Sciatic nerve (tissue), 2 donors: ENCODE data around the gene DENND2A. TPM values are rescaled to one million over a fixed set of nuclear protein-coding genes. Genes with fewer than 3 reads are reported as not detected.
"Not testable (repeated sequence)": the region's sequence is repeated elsewhere in the genome, so short reads cannot be mapped to it uniquely, and the experiment has no call there.

Source experiments
- ATAC-seq: fragments of 200-7000 bp; cut with Tn5 transposase; one replicate; pipeline ENCODE4 v1.9.1; 2020; ENCODE audit warnings: mild to moderate bottlenecking, moderate library complexity
- DNase-seq: peaks from one replicate; pipeline ENCODE4 v3.0.0-alpha.2; 2020; ENCODE audit warnings: low spot score
- intact Hi-C: fragments of 100-400 bp; cut with DNase I; formaldehyde crosslinking; loops from one replicate; pipeline ENCODE4 v1.14.2; 2022
- total RNA-seq: library from RNA; stranded (reverse); fragmentation: NEBNext Ultra II Directional; extraction: Animal tissue kit (Norgen Biotek cat#: 25700); gene quantifications from one replicate; pipeline ENCODE4 v1.2.1, GENCODE V29; 2021
- donor health status: DM: no; HTN: no; CAD: no.
- donor health status: DM: no; HTN: no; CAD: no.

DENND2A gene
- total RNA-seq, 1 donor from 2014 or later = 37.6 TPM

GRCh38 chr7:140654661-140655060, 14.0 kb upstream of the DENND2A start:
- DNase-seq = peak; percentile 21
- intact Hi-C loops = loop anchor here (5.0 kb wide), 1 partner anchor 137 kb away; no protein-coding TSS in a partner anchor
- ATAC-seq = no peak

DNA sequence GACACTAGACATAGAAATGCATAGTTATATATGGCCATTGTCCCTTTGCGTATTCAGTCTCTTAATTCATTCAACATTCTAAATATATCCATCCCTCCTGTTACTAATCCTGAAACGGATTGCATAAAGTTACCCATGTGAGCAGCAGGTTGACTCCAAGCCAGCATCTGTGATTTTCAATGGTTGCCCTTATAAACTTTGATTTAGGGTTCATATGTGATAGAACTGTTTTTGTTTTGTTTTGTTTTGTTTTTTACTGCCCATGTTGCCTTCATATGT, 13.4 kb upstream of the DENND2A start:
- DNase-seq (no peak), ATAC-seq (no peak)
- intact Hi-C loops = no loop called here

DNA sequence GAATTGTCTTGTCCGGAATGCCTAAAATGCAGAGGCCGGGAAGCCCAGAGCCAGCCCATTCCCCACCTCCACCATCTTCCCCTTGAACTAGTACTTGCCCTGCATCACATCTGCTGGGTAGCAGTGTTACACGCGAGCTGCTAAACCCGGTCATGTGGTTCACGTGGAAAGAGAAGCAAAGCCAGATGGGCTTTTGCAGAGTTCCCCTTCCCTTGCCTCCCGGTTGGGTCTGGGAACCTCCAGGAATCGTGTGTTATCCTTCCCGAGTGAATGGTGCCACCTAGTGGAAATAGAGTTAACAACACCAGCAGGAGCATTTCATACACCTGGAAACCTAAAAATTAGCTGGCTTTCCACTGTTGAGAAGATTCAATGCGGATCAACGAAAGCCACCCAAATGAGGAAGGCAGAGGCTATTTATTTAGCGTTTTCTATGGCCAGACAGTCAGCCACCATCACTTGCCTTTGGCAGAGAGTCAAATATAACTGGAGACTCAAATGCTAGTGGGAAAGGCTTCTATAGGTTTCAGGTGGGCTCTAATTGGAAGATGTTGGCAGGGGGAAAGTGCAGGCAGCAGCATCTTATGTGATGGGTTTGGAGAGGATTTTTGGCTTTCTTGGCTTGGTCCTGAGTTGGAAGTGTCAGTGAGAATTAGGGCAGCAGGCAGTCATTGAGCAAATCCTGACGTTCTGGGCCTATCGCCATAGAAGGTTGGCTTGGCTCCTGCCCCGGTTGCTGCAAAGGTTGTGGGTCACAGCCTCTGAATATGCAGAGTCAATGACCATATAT, 12.9 kb upstream of the DENND2A start:
- ATAC-seq (peak; percentile 84), DNase-seq (peak; percentile 74)
- intact Hi-C loops = no loop called here

DNA sequence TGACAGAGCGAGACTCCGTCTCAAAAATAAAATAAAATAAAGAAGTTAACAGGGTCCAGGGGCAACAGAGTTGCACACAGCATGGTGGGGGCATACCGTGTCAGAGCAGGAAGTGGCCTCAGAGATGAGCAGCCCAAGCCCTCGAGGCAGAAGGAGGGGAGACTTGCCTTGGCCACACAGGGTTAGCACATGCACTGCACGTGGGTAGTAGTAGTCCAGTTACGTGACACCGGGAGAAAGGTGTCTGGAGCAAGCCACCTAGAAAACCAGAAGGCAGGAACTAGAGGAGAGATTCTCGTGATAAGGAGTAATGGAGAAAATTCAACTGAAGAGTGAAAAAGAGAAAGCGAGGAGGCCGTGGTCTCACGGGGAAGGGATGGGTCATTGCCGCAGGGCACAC, 9.8 kb upstream of the DENND2A start:
- intact Hi-C loops = no loop called here
- ATAC-seq (no peak), DNase-seq (peak; percentile 13)

- ATAC-seq = no peak
- DNase-seq = no peak
- intact Hi-C loops = no loop called here
These were observed 9.1 kb upstream of the DENND2A start for GRCh38 chr7:140649556-140650205.

DNA sequence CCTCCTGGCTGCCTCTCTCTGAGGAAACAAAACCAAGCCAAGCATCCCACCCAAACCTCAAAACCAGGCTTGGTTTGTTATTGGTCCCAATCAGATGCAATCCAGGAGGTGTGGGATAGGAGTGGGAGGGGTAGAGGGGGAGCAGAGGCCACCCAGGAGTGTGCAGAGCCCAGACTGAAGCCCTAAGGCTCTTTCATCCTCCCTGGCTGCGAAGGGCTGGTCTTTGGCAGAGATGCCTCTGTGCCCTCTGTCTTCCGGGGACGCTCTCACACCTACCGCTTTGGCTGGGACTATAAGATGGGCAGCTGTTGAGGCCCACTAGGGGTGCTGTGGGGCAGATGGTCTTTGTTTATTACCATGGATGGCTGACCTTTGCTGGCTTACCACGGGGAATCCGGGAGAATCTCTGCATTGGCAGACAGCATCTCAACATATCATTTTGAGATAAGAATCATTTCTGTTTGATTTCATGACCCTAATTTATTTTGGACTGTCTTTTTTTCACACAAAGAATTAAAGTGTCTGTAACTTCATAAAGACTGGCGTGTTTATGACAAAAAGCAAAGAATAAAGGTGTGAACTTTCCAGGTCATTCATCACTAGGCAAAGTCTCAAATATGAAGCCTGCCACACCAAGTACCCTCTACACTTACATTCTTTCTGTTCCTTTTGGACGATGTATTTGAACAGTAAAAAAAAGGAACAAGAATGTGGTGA, 6.5 kb upstream of the DENND2A start:
- peak; percentile 52 for DNase-seq
- intact Hi-C loops = no loop called here
- ATAC-seq = peak; percentile 70

DNA sequence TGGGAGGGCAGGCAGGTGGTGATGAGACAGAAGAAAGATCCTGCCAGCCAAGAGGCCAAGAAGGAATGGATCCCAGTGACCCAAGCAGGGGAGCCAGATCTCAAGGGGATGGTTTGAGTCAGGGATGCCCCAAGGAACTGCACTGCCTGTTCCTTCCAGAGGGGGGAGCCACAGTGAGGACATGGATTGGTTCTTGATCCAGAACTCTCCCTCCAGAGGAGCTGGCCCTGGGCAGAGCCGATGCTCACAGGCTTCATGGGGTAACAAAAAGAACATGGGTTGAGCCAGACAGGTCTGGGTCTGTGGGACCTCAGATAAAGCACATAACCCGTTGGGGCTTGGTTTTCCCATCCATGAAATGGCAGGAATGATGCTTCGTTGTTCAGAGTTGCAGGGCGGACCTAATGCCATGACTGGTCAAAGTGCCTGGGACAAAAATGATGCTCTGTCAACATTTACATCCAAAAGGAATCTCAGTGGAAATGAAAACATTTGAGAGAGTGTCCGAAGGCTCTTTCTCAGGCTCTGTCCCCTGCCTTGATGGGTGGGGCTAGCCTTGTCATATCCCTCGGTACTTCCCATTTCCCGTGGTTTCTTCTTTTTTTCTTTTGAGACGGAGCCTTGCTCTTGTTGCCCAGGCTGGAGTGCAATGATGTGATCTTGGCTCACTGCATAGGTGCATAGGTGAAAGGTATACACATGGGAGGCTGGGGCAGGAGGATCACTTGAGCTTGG, 4.7 kb upstream of the DENND2A start:
- intact Hi-C loops = no loop called here
- no peak for ATAC-seq
- no peak for DNase-seq

DNA sequence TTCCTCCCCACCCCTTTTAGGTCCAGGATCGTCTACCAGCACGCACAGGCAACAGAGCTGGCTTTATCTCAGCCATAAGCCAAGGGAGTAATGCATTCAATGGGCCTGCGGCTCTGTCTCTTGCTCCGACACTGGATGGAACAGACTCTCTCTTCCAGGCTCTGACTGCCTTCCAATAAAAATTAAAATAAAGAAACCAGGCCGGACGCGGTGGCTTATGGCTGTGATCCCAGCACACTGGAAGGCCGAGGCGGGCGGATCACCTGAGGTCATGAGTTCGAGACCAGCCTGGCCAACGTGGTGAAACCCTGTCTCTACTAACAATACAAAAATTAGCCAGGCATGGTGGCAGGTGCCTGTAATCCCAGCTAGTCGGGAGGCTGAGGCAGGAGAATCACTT, 4.1 kb upstream of the DENND2A start:
- intact Hi-C loops = loop anchor here (5.0 kb wide), 1 partner anchor 522 kb away; no protein-coding TSS in a partner anchor
- ATAC-seq, DNase-seq: not testable (repeated sequence)

DNA sequence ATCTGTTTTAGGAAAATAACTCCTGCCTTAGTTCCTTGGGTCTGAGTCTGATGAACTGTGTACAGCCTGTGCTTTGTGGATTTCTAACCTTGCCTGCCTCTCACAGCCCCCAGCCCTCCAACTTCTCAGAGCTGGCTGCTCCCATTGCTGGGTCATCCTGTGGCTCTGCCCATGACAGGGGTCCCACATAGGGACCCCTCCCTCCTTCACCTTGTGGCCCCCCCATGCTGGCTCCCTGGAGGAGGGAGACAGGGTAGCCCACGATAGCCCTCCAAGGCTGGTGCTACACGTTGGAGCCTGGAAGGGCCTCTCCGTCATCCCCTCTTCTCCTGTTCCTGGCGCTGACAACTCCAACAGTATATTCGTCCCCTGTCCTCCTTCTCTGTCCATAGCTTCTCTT, 2.8 kb upstream of the DENND2A start:
- no peak for ATAC-seq
- intact Hi-C loops = loop anchor here (5.0 kb wide), 1 partner anchor 521 kb away; no protein-coding TSS in a partner anchor
- DNase-seq = peak; percentile 45

- no peak for ATAC-seq
- intact Hi-C loops = loop anchor here (5.0 kb wide), 1 partner anchor 519 kb away; no protein-coding TSS in a partner anchor
- no peak for DNase-seq
These were observed 1.0 kb upstream of the DENND2A start for GRCh38 chr7:140641524-140642195.

GRCh38 chr7:140640060-140640637, 464 bp downstream of the DENND2A start:
- intact Hi-C loops = loop anchor here (5.0 kb wide), 1 partner anchor 518 kb away; no protein-coding TSS in a partner anchor
- peak; percentile 35 for ATAC-seq
- peak; percentile 71 for DNase-seq

DNA sequence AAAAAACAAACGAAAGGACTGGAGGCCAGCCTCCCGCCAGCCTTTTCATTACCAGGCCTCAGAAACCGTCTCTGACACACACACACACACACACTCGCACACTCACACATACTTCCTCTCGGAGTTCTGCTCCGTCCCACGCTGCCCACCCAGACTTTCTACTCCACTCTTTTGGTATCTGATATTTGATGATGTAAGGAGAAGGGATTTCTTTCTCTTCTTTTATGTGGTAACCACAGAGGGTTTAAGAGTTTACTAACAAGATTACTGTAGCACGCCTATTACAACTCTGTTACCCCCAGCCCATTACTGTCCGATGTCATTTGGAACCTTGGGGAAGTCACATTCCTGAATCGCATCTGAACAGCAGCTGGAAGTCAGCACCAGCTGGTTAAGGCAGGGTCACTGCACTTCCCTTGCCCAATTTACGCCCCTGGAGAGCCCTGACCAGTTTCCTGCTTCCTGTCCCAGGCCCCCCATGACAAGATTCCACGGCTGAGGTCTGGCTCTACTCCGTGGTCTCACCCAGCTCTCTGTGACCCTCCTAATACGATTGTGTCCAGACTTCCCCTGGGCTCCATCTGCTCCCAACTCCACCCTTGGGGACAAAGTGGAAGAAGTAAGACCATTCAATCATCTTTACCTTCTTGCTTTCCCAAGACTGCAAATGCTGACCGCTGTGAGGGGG, 1.1 kb downstream of the DENND2A start:
- DNase-seq (peak; percentile 72), ATAC-seq (peak; percentile 53)
- intact Hi-C loops = loop anchor here (5.0 kb wide), 1 partner anchor 517 kb away; no protein-coding TSS in a partner anchor

- DNase-seq (no peak), ATAC-seq (peak; percentile 66)
- intact Hi-C loops = no loop called here
These were observed 2.3 kb downstream of the DENND2A start for GRCh38 chr7:140638173-140638791.

DNA sequence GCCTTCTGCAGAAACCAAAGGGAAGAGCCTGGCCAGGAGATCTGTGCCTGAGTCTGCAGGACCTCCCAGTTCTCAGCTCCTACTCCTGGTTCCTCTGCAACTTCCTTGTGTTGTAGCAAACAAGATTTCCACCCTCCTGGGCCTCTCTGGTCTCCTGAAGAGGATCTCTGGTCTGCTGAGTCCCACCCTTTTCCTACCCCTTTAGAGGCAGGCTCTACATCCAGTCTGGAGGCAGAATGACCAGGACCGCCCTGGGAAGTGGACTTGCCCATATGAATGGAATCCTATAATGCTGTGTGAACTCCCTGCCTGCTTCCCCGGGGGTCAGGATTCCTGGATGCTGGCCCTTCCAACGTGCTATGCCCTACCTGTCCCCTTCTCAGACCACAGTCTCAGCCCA, 3.2 kb downstream of the DENND2A start:
- DNase-seq (no peak), ATAC-seq (no peak)
- intact Hi-C loops = no loop called here

DNA sequence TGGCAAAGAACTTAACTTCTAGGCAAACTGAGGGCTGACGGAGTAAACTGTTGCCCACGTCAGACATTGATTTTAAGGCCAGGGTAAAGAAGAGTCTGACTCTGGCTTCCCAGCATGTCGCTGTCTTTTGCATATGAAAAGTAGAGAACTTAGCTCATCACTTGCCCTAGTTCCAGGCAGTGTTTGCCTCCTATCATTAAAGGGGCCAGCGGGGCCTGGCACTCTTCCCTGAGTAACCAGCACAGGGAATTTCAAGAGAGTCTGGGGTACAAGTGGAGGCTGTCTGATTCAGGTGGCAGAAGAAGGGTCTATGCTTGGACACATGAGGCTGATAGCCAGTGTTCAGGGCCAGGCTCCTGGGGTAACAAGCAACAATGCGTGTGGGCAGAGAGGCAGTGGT, 4.8 kb downstream of the DENND2A start:
- ATAC-seq (no peak), DNase-seq (no peak)
- intact Hi-C loops = no loop called here

GRCh38 chr7:140635345-140635744, 5.3 kb downstream of the DENND2A start:
- intact Hi-C loops = no loop called here
- no peak for DNase-seq
- ATAC-seq = no peak

DNA sequence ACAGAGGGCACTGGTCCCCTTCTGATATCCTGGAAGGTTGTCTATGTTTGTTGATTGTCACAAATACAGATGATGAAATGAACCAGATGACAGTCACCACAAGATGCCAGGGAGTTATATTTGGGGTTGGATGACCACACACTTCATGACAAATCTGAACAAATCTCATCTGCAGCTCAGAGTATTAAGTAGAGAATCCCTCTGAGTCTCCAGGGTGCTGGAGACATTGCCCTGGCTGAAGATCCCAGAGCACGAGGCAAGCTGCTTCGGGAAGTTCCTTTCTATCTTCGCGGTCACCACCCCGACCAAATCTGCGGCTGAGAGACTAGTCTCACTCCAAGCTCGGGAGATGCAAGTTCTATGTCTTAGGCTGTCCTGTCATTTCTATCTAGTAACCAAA, 9.0 kb downstream of the DENND2A start:
- DNase-seq = no peak
- intact Hi-C loops = no loop called here
- ATAC-seq = peak; percentile 23
